ENCODE results near the gene NUP85.

GRCh38 chr17:75232786-75233185 lies 27.3 kb downstream of the NUP85 start:
- no peak for TF ChIP-seq CTCF (IDR thresholded peaks at IDR 0.05)
- TF ChIP-seq EP300 (IDR thresholded peaks at IDR 0.05) = no peak
- no peak for TF ChIP-seq POLR2A (IDR thresholded peaks at IDR 0.05; ENCODE audit: low read length)
- TF ChIP-seq EHMT2 (IDR thresholded peaks at IDR 0.05; ENCODE audit: low read depth) = no peak
- TF ChIP-seq PBX3 (IDR thresholded peaks at IDR 0.05) = no peak
- TF ChIP-seq CHD2 (IDR thresholded peaks at IDR 0.05; ENCODE audit: low read length, partially characterized antibody) = no peak
- TF ChIP-seq CHD4 (IDR thresholded peaks at IDR 0.05; ENCODE audit: borderline replicate concordance) = no peak
- no peak for TF ChIP-seq REST (IDR thresholded peaks at IDR 0.05)
- TF ChIP-seq KDM1A (IDR thresholded peaks at IDR 0.05; ENCODE audit: low read depth) = no peak
- TF ChIP-seq HOXA7 (CRISPR knock-in tag; IDR thresholded peaks at IDR 0.05) = no peak
- no peak for TF ChIP-seq RFX5 (IDR thresholded peaks at IDR 0.05)
- TF ChIP-seq NR3C1 (IDR thresholded peaks at IDR 0.05) = no peak
- no peak for TF ChIP-seq RAD21 (conservative IDR thresholded peaks at IDR 0.05 in 1 of 2, IDR thresholded peaks at IDR 0.05 in 1 of 2)
- no peak for TF ChIP-seq ZFP36 (IDR thresholded peaks at IDR 0.05; ENCODE audit: borderline replicate concordance, partially characterized antibody)

Data from A549 (cell line).